Cardiac muscle cell (in vitro differentiated cells and primary cell): ENCODE data around the gene BMAL1. TPM values are rescaled to one million over a fixed set of nuclear protein-coding genes. Genes with fewer than 3 reads are reported as not detected.

Source experiments
- DNase-seq, 2 donors: peaks; one replicate each; pipeline versions ENCODE4 v3.0.0 to v3.0.0-alpha.2; 2010 to 2017; ENCODE audit warnings: low read depth in 1 of 2, low spot score in 1 of 2
- H3K27ac ChIP-seq: fragments of 200-600 bp; sonication (generic); 2 replicates; pipeline ENCODE4 v1.5.1; 2016
- H3K27me3 ChIP-seq: fragments of 200-600 bp; sonication (generic); 2 replicates; pipeline ENCODE4 v1.6.0; 2016; ENCODE audit warnings: control low read depth
- H3K36me3 ChIP-seq: fragments of 200-600 bp; sonication (generic); 2 replicates; pipeline ENCODE4 v1.5.1; 2016; ENCODE audit warnings: control low read depth
- H3K4me1 ChIP-seq: fragments of 200-600 bp; sonication (generic); 2 replicates; pipeline ENCODE4 v1.8.1; 2017; ENCODE audit warnings: low read depth, mild to moderate bottlenecking, mixed run types
- H3K4me3 ChIP-seq: fragments of 200-600 bp; sonication (generic); 2 replicates; pipeline ENCODE4 v1.5.1; 2016; ENCODE audit warnings: mild to moderate bottlenecking
- H3K9me3 ChIP-seq: fragments of 200-600 bp; sonication (generic); 2 replicates; pipeline ENCODE4 v1.5.1; 2017; ENCODE audit warnings: low read depth, mild to moderate bottlenecking, control low read depth
- polyA plus RNA-seq: library from polyadenylated mRNA; unstranded; fragments of >200 nt; fragmentation: Nextera tagmentation; extraction: Ambion mirVana; gene quantifications from 2 replicates; pipeline ENCODE4 v1.2.1, GENCODE V29; 2016
- total RNA-seq: library from RNA; depleted of rRNA; stranded (reverse); fragments of >200 nt; gene quantifications from 2 replicates; pipeline ENCODE4 v1.2.3, GENCODE V29; 2016
- TF ChIP-seq, protein P1 (sequence below): IDR thresholded peaks from 2 replicates; pipeline ENCODE4 v1.5.1; 2012; ENCODE audit warnings: low read depth, mild to moderate bottlenecking, low read length

The BMAL1 gene
- total and polyA plus RNA-seq, 2 experiments from 2014 or later = 3.9 to 12.4 TPM

GRCh38 chr11:13314676-13315394 is 37.2 kb downstream of the BMAL1 start:
- DNase-seq = no peak
- H3K36me3 ChIP-seq = no peaks in the 10 kb centered on the region
- H3K27me3 ChIP-seq = no peaks in the 10 kb centered on the region
- no peak overlapping the region for H3K4me3 ChIP-seq
- H3K27ac ChIP-seq = no peak overlapping the region
- peaks cover 7% of the 10 kb centered on the region for H3K4me1 ChIP-seq
- TF ChIP-seq, protein P1, sequence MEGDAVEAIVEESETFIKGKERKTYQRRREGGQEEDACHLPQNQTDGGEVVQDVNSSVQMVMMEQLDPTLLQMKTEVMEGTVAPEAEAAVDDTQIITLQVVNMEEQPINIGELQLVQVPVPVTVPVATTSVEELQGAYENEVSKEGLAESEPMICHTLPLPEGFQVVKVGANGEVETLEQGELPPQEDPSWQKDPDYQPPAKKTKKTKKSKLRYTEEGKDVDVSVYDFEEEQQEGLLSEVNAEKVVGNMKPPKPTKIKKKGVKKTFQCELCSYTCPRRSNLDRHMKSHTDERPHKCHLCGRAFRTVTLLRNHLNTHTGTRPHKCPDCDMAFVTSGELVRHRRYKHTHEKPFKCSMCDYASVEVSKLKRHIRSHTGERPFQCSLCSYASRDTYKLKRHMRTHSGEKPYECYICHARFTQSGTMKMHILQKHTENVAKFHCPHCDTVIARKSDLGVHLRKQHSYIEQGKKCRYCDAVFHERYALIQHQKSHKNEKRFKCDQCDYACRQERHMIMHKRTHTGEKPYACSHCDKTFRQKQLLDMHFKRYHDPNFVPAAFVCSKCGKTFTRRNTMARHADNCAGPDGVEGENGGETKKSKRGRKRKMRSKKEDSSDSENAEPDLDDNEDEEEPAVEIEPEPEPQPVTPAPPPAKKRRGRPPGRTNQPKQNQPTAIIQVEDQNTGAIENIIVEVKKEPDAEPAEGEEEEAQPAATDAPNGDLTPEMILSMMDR = no peak
- H3K9me3 ChIP-seq = no peaks in the 10 kb centered on the region

GRCh38 chr11:13315517-13316432 is 38.2 kb downstream of the BMAL1 start:
- TF ChIP-seq, protein P1 = no peak
- H3K27ac ChIP-seq = no peak overlapping the region

DNA sequence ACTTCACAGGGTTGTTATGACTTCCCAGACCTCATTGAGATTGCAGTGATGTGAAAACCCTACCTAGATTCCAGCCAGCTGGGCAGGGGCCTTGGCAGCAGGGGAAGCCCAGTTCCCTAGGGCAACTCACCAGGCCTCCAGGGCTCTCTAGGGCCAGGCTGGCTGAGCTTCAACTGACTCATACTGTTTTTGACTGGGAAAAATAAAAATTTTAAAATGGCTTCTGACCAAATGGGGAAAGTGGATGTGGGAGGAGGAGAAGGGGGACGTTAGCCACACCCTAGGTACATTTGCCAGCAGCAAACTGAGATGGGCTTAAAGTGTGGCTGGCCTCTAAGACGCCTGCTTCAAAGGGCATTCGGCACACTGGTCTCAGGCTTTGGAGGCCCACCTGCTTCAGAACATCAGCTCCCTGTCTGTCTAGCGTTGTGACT is 39.0 kb downstream of the BMAL1 start:
- peak in 1 of 2 donors; percentile 75 for DNase-seq
- H3K4me1 ChIP-seq = peaks cover 7% of the 10 kb centered on the region
- H3K27ac ChIP-seq = no peak overlapping the region

More at GRCh38 chr11:13315517-13316432, 38.2 kb downstream of the BMAL1 start:
- Histone ChIP-seq H3K4me1 (peaks cover 7% of the 10 kb centered on the region), H3K27me3 (no peaks in the 10 kb centered on the region), H3K9me3 (no peaks in the 10 kb centered on the region), H3K4me3 (no peak overlapping the region), H3K36me3 (no peaks in the 10 kb centered on the region)
- no peak for DNase-seq

GRCh38 chr11:13317293-13318080 is 39.9 kb downstream of the BMAL1 start:
- Histone ChIP-seq H3K9me3 (no peaks in the 10 kb centered on the region), H3K36me3 (no peaks in the 10 kb centered on the region), H3K4me3 (no peak overlapping the region), H3K27ac (no peak overlapping the region), H3K27me3 (no peaks in the 10 kb centered on the region), H3K4me1 (peaks cover 7% of the 10 kb centered on the region)
- DNase-seq = no peak
- TF ChIP-seq, protein P1 = no peak

More for the DNA sequence above, 39.0 kb downstream of the BMAL1 start:
- Histone ChIP-seq H3K4me3 (no peak overlapping the region), H3K36me3 (no peaks in the 10 kb centered on the region), H3K9me3 (no peaks in the 10 kb centered on the region), H3K27me3 (no peaks in the 10 kb centered on the region)
- TF ChIP-seq, protein P1 = no peak
